HL-60 (cell line): ENCODE results near the gene SCUBE1.

Source experiments
- DNase-seq, 2 experiments: peaks; one replicate each; pipeline ENCODE4 v3.0.0-alpha.2; 2010 to 2020; ENCODE audit warnings: low read depth in 1 of 2, low spot score in 1 of 2
- H3K27ac ChIP-seq: fragments of 250-450 bp; sonication (Bioruptor Pico); replicated peaks from 2 replicates; pipeline ENCODE4 v1.5.1; 2020; ENCODE audit warnings: mild to moderate bottlenecking, moderate library complexity
- H3K27me3 ChIP-seq: fragments of 250-450 bp; sonication (Bioruptor Pico); 2 replicates; pipeline ENCODE4 v1.5.1; 2021; ENCODE audit warnings: mild to moderate bottlenecking, moderate library complexity; ENCODE audit not compliant: insufficient read depth, poor library complexity, severe bottlenecking
- H3K4me3 ChIP-seq: replicated peaks from 2 replicates; pipeline ENCODE4 v1.5.1; 2011; ENCODE audit warnings: mild to moderate bottlenecking, control low read depth, low read length; ENCODE audit not compliant: insufficient read depth
- CTCF ChIP-seq: IDR thresholded peaks from one replicate; pipeline ENCODE4 v1.5.1; 2011; ENCODE audit warnings: low read length, control low read depth, inconsistent platforms; ENCODE audit not compliant: insufficient read depth
- GABPA ChIP-seq: IDR thresholded peaks from 2 replicates; pipeline ENCODE4 v1.6.1; 2012; ENCODE audit warnings: low read depth
- POLR2AphosphoS5 ChIP-seq: IDR thresholded peaks from 2 replicates; pipeline ENCODE4 v1.6.1; 2012; ENCODE audit warnings: low read depth
- REST ChIP-seq: IDR thresholded peaks from 2 replicates; pipeline ENCODE4 v1.6.1; 2012; ENCODE audit warnings: low read depth; ENCODE audit not compliant: insufficient replicate concordance
- SPI1 ChIP-seq: IDR thresholded peaks from 2 replicates; pipeline ENCODE4 v1.6.1; 2012; ENCODE audit warnings: low read depth, mild to moderate bottlenecking, borderline replicate concordance

Gene SCUBE1

GRCh38 chr22:43297270-43298061 is 45.7 kb downstream of the SCUBE1 start:
- DNase-seq: no peak
- H3K4me3 ChIP-seq: no peak overlapping the region
- no peak overlapping the region for H3K27ac ChIP-seq
- no peaks in the 10 kb centered on the region for H3K27me3 ChIP-seq
- TF ChIP-seq SPI1 (no peak), GABPA (no peak), CTCF (no peak), POLR2AphosphoS5 (no peak), REST (no peak)

DNA sequence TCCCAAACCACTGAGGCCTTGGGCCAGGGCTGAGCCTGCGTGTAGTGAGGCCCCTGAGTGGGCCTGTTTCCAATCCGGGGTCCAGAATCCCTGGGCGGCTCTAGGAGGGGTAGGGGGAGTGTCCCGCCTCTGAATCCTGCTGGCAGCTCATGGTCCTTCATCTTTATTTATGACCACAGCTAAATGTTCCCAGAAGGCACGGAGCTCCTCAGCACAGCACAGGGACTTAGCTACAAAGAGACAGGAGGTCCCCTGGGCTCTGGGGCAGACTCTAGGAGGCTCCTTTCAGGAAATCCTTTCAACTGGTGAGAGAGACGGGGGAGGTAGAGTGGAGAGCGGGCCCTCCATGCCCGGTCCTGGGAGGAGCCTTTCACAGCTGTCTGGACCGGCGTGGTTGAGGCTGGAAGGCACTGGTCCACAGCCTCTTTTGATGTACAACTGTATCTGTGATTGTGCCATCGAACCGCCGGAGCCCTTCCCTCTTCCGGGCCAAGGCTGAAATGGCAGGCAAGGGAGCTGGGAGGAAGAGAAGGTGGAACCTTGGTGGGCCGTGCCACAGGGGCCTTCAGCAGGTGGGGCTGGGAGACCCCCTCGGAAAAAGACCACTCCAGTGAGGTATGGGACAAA is 46.8 kb downstream of the SCUBE1 start:
- TF ChIP-seq REST (no peak), CTCF (no peak), GABPA (no peak), SPI1 (no peak), POLR2AphosphoS5 (no peak)
- Histone ChIP-seq H3K4me3 (no peak overlapping the region), H3K27me3 (no peaks in the 10 kb centered on the region), H3K27ac (no peak overlapping the region)
- DNase-seq: no peak

DNA sequence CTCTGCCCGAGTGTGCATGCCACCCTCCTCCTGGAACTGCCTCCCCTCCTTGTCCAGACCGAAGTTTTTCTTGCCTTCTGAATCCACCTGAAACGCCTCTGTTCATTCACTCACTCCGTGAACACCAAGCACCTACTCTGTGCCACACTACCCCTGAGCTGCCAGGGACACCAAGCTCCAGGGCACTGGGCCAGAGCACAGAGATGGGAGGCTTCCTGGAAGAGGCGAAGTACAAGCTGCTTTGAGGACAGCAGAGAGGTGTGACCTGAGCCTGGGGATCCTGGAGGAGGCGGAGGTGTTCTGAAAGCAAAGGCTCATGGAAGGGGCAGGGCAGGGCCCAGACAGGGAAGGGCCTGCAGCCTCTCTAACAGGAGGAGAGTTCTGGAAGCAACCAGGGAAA is 47.5 kb downstream of the SCUBE1 start:
- H3K27me3 ChIP-seq: no peaks in the 10 kb centered on the region
- no peak for TF ChIP-seq POLR2AphosphoS5
- TF ChIP-seq SPI1: no peak
- DNase-seq: no peak

GRCh38 chr22:43295173-43295572 is 48.0 kb downstream of the SCUBE1 start:
- no peaks in the 10 kb centered on the region for H3K27me3 ChIP-seq
- no peak for DNase-seq
- H3K4me3 ChIP-seq: no peak overlapping the region
- H3K27ac ChIP-seq: no peak overlapping the region
- TF ChIP-seq GABPA (no peak), SPI1 (no peak), CTCF (no peak), POLR2AphosphoS5 (no peak), REST (no peak)

More for the DNA sequence above, 47.5 kb downstream of the SCUBE1 start:
- H3K4me3 ChIP-seq: no peak overlapping the region
- H3K27ac ChIP-seq: no peak overlapping the region
